Lower lobe of right lung (tissue), 2 donors: ENCODE data around the gene BTD. TPM values are rescaled to one million over a fixed set of nuclear protein-coding genes. Genes with fewer than 3 reads are reported as not detected.

Experiments used
- ATAC-seq, 2 donors: fragments of 200-7000 bp; cut with Tn5 transposase; one replicate each; pipeline ENCODE4 v1.9.1; 2020 to 2022; ENCODE audit warnings: mild to moderate bottlenecking in 2 of 2, moderate library complexity in 2 of 2
- DNase-seq: peaks from one replicate; pipeline ENCODE4 v3.0.0-alpha.2; 2020
- H3K27ac ChIP-seq: fragments of 200-600 bp; one replicate; pipeline ENCODE4 v1.8.0; 2022
- H3K27me3 ChIP-seq: fragments of 200-600 bp; one replicate; pipeline ENCODE4 v1.8.0; 2022; ENCODE audit warnings: low read depth
- H3K36me3 ChIP-seq: fragments of 200-600 bp; one replicate; pipeline ENCODE4 v1.8.0; 2022; ENCODE audit warnings: mild to moderate bottlenecking
- H3K4me1 ChIP-seq: fragments of 200-600 bp; one replicate; pipeline ENCODE4 v1.8.0; 2022
- H3K4me3 ChIP-seq: fragments of 200-600 bp; one replicate; pipeline ENCODE4 v1.8.0; 2022; ENCODE audit warnings: mild to moderate bottlenecking
- H3K9me3 ChIP-seq: fragments of 200-600 bp; one replicate; pipeline ENCODE4 v1.8.0; 2022
- intact Hi-C: fragments of 100-400 bp; cut with DNase I; formaldehyde crosslinking; loops from one replicate; pipeline ENCODE4 v1.11.0; 2022
- total RNA-seq: library from RNA; stranded (reverse); fragmentation: NEBNext Ultra II Directional; extraction: Animal tissue kit (Norgen Biotek cat#: 25700); gene quantifications from one replicate; pipeline ENCODE4 v1.2.1, GENCODE V29; 2021
- TF ChIP-seq, protein P1 (sequence below): fragments of 200-600 bp; IDR thresholded peaks from one replicate; pipeline ENCODE4 v1.8.0; 2022; ENCODE audit warnings: antibody characterized with exemption, mild to moderate bottlenecking
- donor health status: DM: no; HTN: yes; CAD: no; lungs with severe emphysema.

Gene BTD
- total RNA-seq, 1 donor from 2014 or later, result 24.2 TPM

DNA sequence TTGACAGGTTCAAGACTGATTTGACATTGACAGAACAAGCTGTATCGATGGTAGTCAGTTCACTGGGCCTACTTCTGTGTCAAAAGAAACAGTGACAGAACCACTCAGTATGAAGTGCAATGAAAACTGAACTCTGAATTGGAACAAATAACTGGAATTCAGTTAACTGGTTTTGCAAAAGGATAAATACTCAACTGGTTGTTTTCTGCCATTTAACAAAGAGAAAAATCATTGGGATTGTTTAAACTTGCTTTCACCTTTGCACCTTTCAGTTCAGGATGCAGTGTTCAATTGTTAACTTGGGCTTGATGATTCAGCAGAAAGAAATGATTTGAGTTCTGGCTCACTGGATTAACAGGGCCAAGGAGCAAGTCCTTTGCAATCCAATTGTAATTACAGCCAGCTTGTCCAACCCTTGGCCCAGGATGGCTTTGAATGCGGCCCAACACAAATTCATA is 4.9 kb downstream of the BTD start:
- TF ChIP-seq, protein P1, sequence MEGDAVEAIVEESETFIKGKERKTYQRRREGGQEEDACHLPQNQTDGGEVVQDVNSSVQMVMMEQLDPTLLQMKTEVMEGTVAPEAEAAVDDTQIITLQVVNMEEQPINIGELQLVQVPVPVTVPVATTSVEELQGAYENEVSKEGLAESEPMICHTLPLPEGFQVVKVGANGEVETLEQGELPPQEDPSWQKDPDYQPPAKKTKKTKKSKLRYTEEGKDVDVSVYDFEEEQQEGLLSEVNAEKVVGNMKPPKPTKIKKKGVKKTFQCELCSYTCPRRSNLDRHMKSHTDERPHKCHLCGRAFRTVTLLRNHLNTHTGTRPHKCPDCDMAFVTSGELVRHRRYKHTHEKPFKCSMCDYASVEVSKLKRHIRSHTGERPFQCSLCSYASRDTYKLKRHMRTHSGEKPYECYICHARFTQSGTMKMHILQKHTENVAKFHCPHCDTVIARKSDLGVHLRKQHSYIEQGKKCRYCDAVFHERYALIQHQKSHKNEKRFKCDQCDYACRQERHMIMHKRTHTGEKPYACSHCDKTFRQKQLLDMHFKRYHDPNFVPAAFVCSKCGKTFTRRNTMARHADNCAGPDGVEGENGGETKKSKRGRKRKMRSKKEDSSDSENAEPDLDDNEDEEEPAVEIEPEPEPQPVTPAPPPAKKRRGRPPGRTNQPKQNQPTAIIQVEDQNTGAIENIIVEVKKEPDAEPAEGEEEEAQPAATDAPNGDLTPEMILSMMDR, result no peak
- intact Hi-C loops, result no loop called here
- peaks cover 13% of the 10 kb centered on the region for H3K4me1 ChIP-seq
- ATAC-seq (no peak), DNase-seq (no peak)
- no peak overlapping the region for H3K4me3 ChIP-seq
- no peak overlapping the region for H3K27ac ChIP-seq
- no peaks in the 10 kb centered on the region for H3K36me3 ChIP-seq
- H3K9me3 ChIP-seq, result no peaks in the 10 kb centered on the region
- H3K27me3 ChIP-seq, result no peaks in the 10 kb centered on the region

GRCh38 chr3:15610082-15610759 is 8.7 kb downstream of the BTD start:
- DNase-seq, result peak; percentile 66

DNA sequence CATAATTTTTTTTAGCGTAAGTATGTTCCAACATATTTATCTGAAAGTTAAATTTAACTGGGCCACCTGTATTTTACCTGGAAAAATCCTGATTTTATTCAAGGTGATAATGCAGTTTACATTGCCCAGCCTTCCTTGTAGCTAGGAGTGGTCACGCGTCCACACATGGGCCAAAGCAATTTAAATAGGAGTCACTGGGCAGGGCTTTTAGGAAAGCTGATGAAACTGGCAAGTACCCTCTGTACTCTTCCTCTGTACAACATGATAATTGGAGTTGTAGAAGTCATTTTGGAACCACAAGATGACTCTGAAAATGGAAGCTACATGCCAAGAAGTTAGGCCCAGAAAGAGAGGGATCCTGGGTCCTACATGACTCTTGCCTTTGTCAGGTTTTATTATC is 9.5 kb downstream of the BTD start:
- no peak overlapping the region for H3K4me3 ChIP-seq
- peaks cover 5% of the 10 kb centered on the region for H3K4me1 ChIP-seq
- DNase-seq, result no peak
- no peaks in the 10 kb centered on the region for H3K27me3 ChIP-seq
- ATAC-seq, result no peak
- TF ChIP-seq, protein P1, result no peak
- no peaks in the 10 kb centered on the region for H3K36me3 ChIP-seq
- no peak overlapping the region for H3K27ac ChIP-seq
- H3K9me3 ChIP-seq, result no peaks in the 10 kb centered on the region
- intact Hi-C loops, result no loop called here

More at GRCh38 chr3:15610082-15610759, 8.7 kb downstream of the BTD start:
- Histone ChIP-seq H3K9me3 (no peaks in the 10 kb centered on the region), H3K27ac (no peak overlapping the region), H3K4me1 (peaks cover 5% of the 10 kb centered on the region), H3K36me3 (no peaks in the 10 kb centered on the region), H3K27me3 (no peaks in the 10 kb centered on the region), H3K4me3 (no peak overlapping the region)
- ATAC-seq, result peak; percentile 82 to 83
- TF ChIP-seq, protein P1, result no peak
- intact Hi-C loops, result no loop called here

DNA sequence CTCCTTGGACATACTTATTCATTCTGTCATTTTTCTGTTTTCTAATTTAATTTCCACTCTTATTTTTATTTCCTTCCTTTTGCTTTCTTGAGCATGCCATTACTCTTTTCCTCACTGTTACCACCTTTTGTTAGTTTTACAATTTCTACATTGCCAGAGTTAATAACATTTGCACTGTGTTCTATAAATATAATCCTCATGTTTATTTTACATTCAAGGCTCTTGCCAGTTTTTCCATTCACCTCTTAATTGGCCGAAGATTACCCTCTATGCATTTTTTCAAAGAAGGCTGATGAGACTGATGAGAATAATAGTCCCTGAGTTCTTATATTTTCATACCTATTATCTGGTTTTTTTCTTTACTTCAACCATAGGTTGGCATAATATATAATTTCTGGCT is 10.5 kb downstream of the BTD start:
- TF ChIP-seq, protein P1, result no peak
- no peaks in the 10 kb centered on the region for H3K9me3 ChIP-seq
- H3K27ac ChIP-seq, result no peak overlapping the region
- no peak overlapping the region for H3K4me3 ChIP-seq
- DNase-seq (no peak), ATAC-seq (no peak)
- H3K4me1 ChIP-seq, result peaks cover 5% of the 10 kb centered on the region
- intact Hi-C loops, result no loop called here
- H3K27me3 ChIP-seq, result no peaks in the 10 kb centered on the region
- no peaks in the 10 kb centered on the region for H3K36me3 ChIP-seq

DNA sequence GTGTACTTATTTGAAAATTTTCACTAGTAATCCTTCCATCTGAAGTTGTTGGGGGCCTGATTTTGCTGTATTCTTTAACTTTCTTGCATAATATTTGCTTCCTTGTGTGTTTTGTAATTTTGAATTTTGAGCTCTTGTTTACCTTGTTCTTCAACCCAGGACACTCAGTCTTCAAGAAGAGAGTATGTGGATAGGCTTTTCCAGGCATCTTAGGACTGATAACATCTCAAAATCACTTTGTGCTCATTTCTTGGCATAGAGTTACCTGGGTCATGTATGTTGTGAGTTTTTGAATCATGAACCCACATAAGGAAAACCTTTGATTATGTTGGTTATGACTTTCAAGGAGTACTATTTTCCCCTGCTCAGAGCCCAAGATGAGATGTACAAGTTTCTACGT is 13.4 kb downstream of the BTD start:
- TF ChIP-seq, protein P1, result no peak
- H3K27me3 ChIP-seq, result no peaks in the 10 kb centered on the region
- H3K9me3 ChIP-seq, result peaks cover 8% of the 10 kb centered on the region
- no peaks in the 10 kb centered on the region for H3K4me1 ChIP-seq
- DNase-seq (no peak), ATAC-seq (peak; percentile 39 to 77)
- H3K4me3 ChIP-seq, result no peak overlapping the region
- H3K27ac ChIP-seq, result no peak overlapping the region
- intact Hi-C loops, result no loop called here
- H3K36me3 ChIP-seq, result no peaks in the 10 kb centered on the region
